Effector CD4-positive, alpha-beta T cell (primary cell): ENCODE measurements around the gene GLB1L2.

Experiments
- DNase-seq: peaks from one replicate; pipeline ENCODE4 v3.0.0-alpha.2; 2020

Gene GLB1L2

DNA sequence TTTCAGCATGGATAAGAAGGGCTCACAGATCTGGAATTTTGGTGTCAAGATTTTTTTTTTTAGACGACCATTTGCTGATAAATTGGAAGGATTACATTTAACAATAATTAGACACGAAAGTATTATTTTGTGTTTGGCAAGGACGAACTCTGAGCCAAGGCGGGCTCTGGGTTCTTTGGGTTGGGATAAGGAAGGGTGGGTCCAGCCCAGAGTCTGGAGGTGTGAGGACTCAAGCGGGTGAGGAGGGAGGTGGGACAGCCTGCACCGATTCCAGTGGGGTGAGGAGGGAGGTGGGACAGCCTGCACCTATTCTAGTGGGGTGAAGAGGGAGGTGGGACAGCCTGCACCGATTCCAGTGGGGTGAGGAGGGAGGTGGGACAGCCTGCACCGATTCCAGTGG is 76.1 kb downstream of the GLB1L2 start:
- DNase-seq, result no peak

GRCh38 chr11:134409552-134410429 is 78.0 kb downstream of the GLB1L2 start:
- DNase-seq, result no peak

GRCh38 chr11:134410766-134411165 is 79.0 kb downstream of the GLB1L2 start:
- DNase-seq, result no peak

DNA sequence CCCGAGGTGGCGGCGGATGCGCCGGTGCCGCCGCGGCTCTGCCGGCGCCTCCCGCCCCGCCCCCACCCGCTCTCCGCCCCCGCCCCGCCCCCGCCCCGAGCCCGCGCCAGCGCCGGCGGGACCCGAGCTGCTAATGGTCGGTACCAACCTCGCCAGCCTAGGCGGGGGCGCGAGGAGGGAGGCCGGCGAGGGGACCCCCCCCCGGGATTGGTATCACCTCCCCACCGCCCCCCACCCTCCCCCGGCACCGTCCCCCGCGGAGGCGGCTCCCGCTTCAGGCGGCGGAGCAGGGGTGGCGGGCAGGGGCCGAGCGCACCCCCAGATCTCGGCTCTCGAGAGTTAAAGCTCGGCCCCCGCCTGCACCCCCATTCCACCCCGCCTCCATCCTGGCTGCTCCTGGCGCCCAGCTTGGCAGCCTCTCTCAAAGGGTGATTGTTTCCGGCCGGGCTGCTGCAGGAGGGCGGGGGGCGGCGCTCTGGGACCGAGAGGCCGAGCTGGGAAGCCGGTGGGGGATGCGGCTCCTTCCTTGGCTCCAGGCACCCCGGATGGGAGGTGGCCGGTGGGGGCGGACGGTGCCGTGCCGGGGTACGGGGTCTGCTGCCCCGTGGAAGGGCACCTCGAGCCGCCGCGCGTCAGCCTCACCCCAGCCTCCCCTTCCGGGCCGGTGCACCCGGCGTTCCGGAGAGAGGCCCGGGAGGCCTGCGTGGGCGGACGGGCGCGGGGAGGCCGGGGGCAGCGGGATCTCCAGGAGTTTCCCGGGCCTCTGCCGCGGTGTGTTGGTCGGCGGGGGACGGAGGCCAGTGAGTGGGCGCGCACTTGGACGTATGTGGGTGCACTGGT is 80.6 kb downstream of the GLB1L2 start, which contains the start of gene B3GAT1:
TSS of gene B3GAT1 (minus strand) at position 40 of the 840 bp plus-strand sequence. CDS start 24,583 bp downstream, outside the sequence.
- no peak for DNase-seq

GRCh38 chr11:134413043-134413825 is 81.4 kb downstream of the GLB1L2 start:
- no peak for DNase-seq

- DNase-seq, result no peak
Measured at GRCh38 chr11:134413826-134414731, 82.3 kb downstream of the GLB1L2 start.

- no peak for DNase-seq
Measured at GRCh38 chr11:134414766-134415765, 83.3 kb downstream of the GLB1L2 start.

DNA sequence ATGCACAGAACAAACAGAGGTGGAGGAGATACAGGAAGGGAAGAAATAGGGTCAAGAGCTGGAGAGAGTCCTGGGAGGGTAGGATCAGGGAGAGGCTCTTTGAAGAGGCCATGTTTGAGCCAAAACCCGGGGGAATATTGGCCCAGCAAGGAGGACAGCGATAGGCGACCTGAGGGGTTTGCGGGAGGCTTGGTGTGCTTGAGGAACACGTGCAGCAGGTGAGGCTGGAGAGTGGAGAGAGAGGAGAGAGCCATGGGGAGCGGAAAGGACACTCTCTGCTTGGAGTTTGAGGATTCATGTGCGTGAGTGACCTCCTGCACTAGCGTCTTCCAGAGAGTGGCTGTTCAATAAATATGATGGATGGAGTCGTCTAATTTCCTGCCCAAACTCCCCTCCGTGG is 84.9 kb downstream of the GLB1L2 start:
- DNase-seq, result no peak

- no peak for DNase-seq
Measured at GRCh38 chr11:134417871-134418840, 86.4 kb downstream of the GLB1L2 start.

- DNase-seq, result no peak
Measured at GRCh38 chr11:134423106-134423505, 91.3 kb downstream of the GLB1L2 start.

- DNase-seq, result no peak
Measured at GRCh38 chr11:134425413-134425812, 93.6 kb downstream of the GLB1L2 start.
